Muscle layer of colon (tissue), 2 donors: ENCODE measurements around the gene NFIB.

ENCODE experiments used
- H3K27ac ChIP-seq: one replicate; pipeline ENCODE4 v1.7.0; 2013; ENCODE audit warnings: low read depth, mild to moderate bottlenecking, low read length, moderate library complexity
- H3K27me3 ChIP-seq, 2 donors: one replicate each; pipeline ENCODE4 v1.7.0; 2013; ENCODE audit warnings: low read length in 2 of 2, mild to moderate bottlenecking in 2 of 2; ENCODE audit not compliant: insufficient read depth in 2 of 2, control insufficient read depth in 1 of 2
- H3K36me3 ChIP-seq: one replicate; pipeline ENCODE4 v1.7.0; 2013; ENCODE audit warnings: mild to moderate bottlenecking, low read length; ENCODE audit not compliant: insufficient read depth
- H3K4me1 ChIP-seq: one replicate; pipeline ENCODE4 v1.7.0; 2013; ENCODE audit warnings: mild to moderate bottlenecking, low read length; ENCODE audit not compliant: insufficient read depth
- H3K4me3 ChIP-seq, 2 donors: one replicate each; pipeline ENCODE4 v1.7.0; 2013; ENCODE audit warnings: low read length in 2 of 2, low read depth in 1 of 2, mild to moderate bottlenecking in 1 of 2, moderate library complexity in 1 of 2
- H3K9ac ChIP-seq: one replicate; pipeline ENCODE4 v1.7.0; 2013; ENCODE audit warnings: low read length
- H3K9me3 ChIP-seq: one replicate; pipeline ENCODE4 v1.7.0; 2013; ENCODE audit warnings: mild to moderate bottlenecking, low read length
- donor health status: abdominal sarcoma.
- donor health status: Adenocarcinoma of cecum.

Gene NFIB

GRCh38 chr9:14084867-14085266 lies 229.1 kb downstream of the NFIB start:
- Histone ChIP-seq H3K27me3 (no peaks in the 10 kb centered on the region), H3K27ac (no peak overlapping the region), H3K36me3 (peaks cover 5% of the 10 kb centered on the region), H3K4me1 (peaks cover 13% of the 10 kb centered on the region), H3K4me3 (no peak overlapping the region), H3K9ac (no peak overlapping the region), H3K9me3 (no peaks in the 10 kb centered on the region)

- Histone ChIP-seq H3K4me3 (no peak overlapping the region), H3K27me3 (no peaks in the 10 kb centered on the region), H3K9ac (no peak overlapping the region), H3K27ac (no peak overlapping the region), H3K36me3 (peaks cover 5% of the 10 kb centered on the region), H3K4me1 (peaks cover 13% of the 10 kb centered on the region), H3K9me3 (no peaks in the 10 kb centered on the region)
Measured at GRCh38 chr9:14083366-14083765, 230.6 kb downstream of the NFIB start.

GRCh38 chr9:14082732-14083131 lies 231.2 kb downstream of the NFIB start:
- no peak overlapping the region for H3K27ac ChIP-seq
- H3K4me1 ChIP-seq = peaks cover 13% of the 10 kb centered on the region
- H3K36me3 ChIP-seq = peaks cover 4% of the 10 kb centered on the region
- H3K27me3 ChIP-seq = no peaks in the 10 kb centered on the region
- no peaks in the 10 kb centered on the region for H3K9me3 ChIP-seq
- H3K4me3 ChIP-seq = no peak overlapping the region
- H3K9ac ChIP-seq = no peak overlapping the region

- no peak overlapping the region for H3K9ac ChIP-seq
- H3K4me3 ChIP-seq = no peak overlapping the region
- no peaks in the 10 kb centered on the region for H3K27me3 ChIP-seq
- no peaks in the 10 kb centered on the region for H3K9me3 ChIP-seq
- H3K4me1 ChIP-seq = peaks cover 13% of the 10 kb centered on the region
- no peaks in the 10 kb centered on the region for H3K36me3 ChIP-seq
- H3K27ac ChIP-seq = no peak overlapping the region
Measured at GRCh38 chr9:14081745-14082144, 232.2 kb downstream of the NFIB start.

- no peaks in the 10 kb centered on the region for H3K9me3 ChIP-seq
- peaks cover 13% of the 10 kb centered on the region for H3K4me1 ChIP-seq
- H3K27ac ChIP-seq = no peak overlapping the region
- no peak overlapping the region for H3K9ac ChIP-seq
- no peaks in the 10 kb centered on the region for H3K36me3 ChIP-seq
- no peaks in the 10 kb centered on the region for H3K27me3 ChIP-seq
- no peak overlapping the region for H3K4me3 ChIP-seq
Measured at GRCh38 chr9:14080959-14081542, 232.9 kb downstream of the NFIB start.

- no peaks in the 10 kb centered on the region for H3K36me3 ChIP-seq
- no peak overlapping the region for H3K27ac ChIP-seq
- H3K9me3 ChIP-seq = no peaks in the 10 kb centered on the region
- no peak overlapping the region for H3K9ac ChIP-seq
- H3K4me1 ChIP-seq = peaks cover 13% of the 10 kb centered on the region
- H3K4me3 ChIP-seq = no peak overlapping the region
- H3K27me3 ChIP-seq = no peaks in the 10 kb centered on the region
Measured at GRCh38 chr9:14079440-14079839, 234.5 kb downstream of the NFIB start.

- H3K27ac ChIP-seq = no peak overlapping the region
- H3K36me3 ChIP-seq = no peaks in the 10 kb centered on the region
- no peak overlapping the region for H3K4me3 ChIP-seq
- peaks cover 7% of the 10 kb centered on the region for H3K4me1 ChIP-seq
- no peaks in the 10 kb centered on the region for H3K9me3 ChIP-seq
- H3K27me3 ChIP-seq = no peaks in the 10 kb centered on the region
- H3K9ac ChIP-seq = no peak overlapping the region
Measured at GRCh38 chr9:14077672-14078071, 236.3 kb downstream of the NFIB start.

GRCh38 chr9:14075218-14075617 lies 238.7 kb downstream of the NFIB start:
- Histone ChIP-seq H3K4me1 (no peaks in the 10 kb centered on the region), H3K27ac (no peak overlapping the region), H3K36me3 (no peaks in the 10 kb centered on the region), H3K27me3 (no peaks in the 10 kb centered on the region), H3K9me3 (no peaks in the 10 kb centered on the region), H3K9ac (no peak overlapping the region), H3K4me3 (no peak overlapping the region)

- Histone ChIP-seq H3K27ac (no peak overlapping the region), H3K4me1 (no peaks in the 10 kb centered on the region), H3K4me3 (no peak overlapping the region), H3K36me3 (no peaks in the 10 kb centered on the region), H3K27me3 (no peaks in the 10 kb centered on the region), H3K9me3 (no peaks in the 10 kb centered on the region), H3K9ac (no peak overlapping the region)
Measured at GRCh38 chr9:14072850-14073249, 241.1 kb downstream of the NFIB start.

- Histone ChIP-seq H3K9me3 (no peaks in the 10 kb centered on the region), H3K4me3 (no peak overlapping the region), H3K4me1 (no peaks in the 10 kb centered on the region), H3K9ac (no peak overlapping the region), H3K27me3 (no peaks in the 10 kb centered on the region), H3K36me3 (no peaks in the 10 kb centered on the region), H3K27ac (no peak overlapping the region)
Measured at GRCh38 chr9:14071484-14071883, 242.5 kb downstream of the NFIB start.

- Histone ChIP-seq H3K9me3 (no peaks in the 10 kb centered on the region), H3K36me3 (no peaks in the 10 kb centered on the region), H3K4me1 (no peaks in the 10 kb centered on the region), H3K4me3 (no peak overlapping the region), H3K27me3 (no peaks in the 10 kb centered on the region), H3K27ac (no peak overlapping the region), H3K9ac (no peak overlapping the region)
Measured at GRCh38 chr9:14068690-14069089, 245.3 kb downstream of the NFIB start.

- Histone ChIP-seq H3K9ac (no peak overlapping the region), H3K27ac (no peak overlapping the region), H3K36me3 (no peaks in the 10 kb centered on the region), H3K4me3 (no peak overlapping the region), H3K4me1 (no peaks in the 10 kb centered on the region), H3K9me3 (no peaks in the 10 kb centered on the region), H3K27me3 (no peaks in the 10 kb centered on the region)
Measured at GRCh38 chr9:14066831-14067230, 247.1 kb downstream of the NFIB start.
